IPS-NIHi7 (cell line): Measurements from ENCODE around the gene NDUFS3.
A peak's percentile ranks its signal among the peaks of the same experiment; 100 is the strongest.

Source experiments
- DNase-seq: peaks from one replicate; pipeline ENCODE4 v3.0.0; 2012; ENCODE audit warnings: mixed read lengths; ENCODE audit errors: extremely low spot score

The NDUFS3 gene

GRCh38 chr11:47589977-47590861, 11.3 kb downstream of the NDUFS3 start:
- peak; percentile 82 for DNase-seq

- no peak for DNase-seq
Measured at GRCh38 chr11:47591764-47592163, 12.9 kb downstream of the NDUFS3 start.

GRCh38 chr11:47592251-47592650, 13.4 kb downstream of the NDUFS3 start:
- DNase-seq, result no peak

- DNase-seq, result no peak
Measured at GRCh38 chr11:47592970-47593369, 14.1 kb downstream of the NDUFS3 start.

- no peak for DNase-seq
Measured at GRCh38 chr11:47593492-47593933, 14.6 kb downstream of the NDUFS3 start.

GRCh38 chr11:47593934-47594855, 15.3 kb downstream of the NDUFS3 start, which contains the start of gene C1QTNF4:
TSS of gene C1QTNF4 (minus strand) at chr11:47594411. CDS start at chr11:47590810, 3,601 bp downstream.
- peak; percentile 60 for DNase-seq

GRCh38 chr11:47595029-47595428, 16.2 kb downstream of the NDUFS3 start:
- DNase-seq, result no peak

GRCh38 chr11:47595967-47596366, 17.1 kb downstream of the NDUFS3 start:
- no peak for DNase-seq

GRCh38 chr11:47599902-47600301, 21.0 kb downstream of the NDUFS3 start:
- no peak for DNase-seq

- DNase-seq, result no peak
Measured at GRCh38 chr11:47603295-47603694, 24.4 kb downstream of the NDUFS3 start.

- DNase-seq, result no peak
Measured at GRCh38 chr11:47605921-47606320, 27.0 kb downstream of the NDUFS3 start.

- DNase-seq, result no peak
Measured at GRCh38 chr11:47606731-47607130, 27.9 kb downstream of the NDUFS3 start.

GRCh38 chr11:47607380-47607779, 28.5 kb downstream of the NDUFS3 start:
- DNase-seq, result no peak

- no peak for DNase-seq
Measured at GRCh38 chr11:47609675-47610074, 30.8 kb downstream of the NDUFS3 start.

GRCh38 chr11:47611348-47611794, 32.5 kb downstream of the NDUFS3 start:
- DNase-seq, result no peak

GRCh38 chr11:47615249-47615648, 36.4 kb downstream of the NDUFS3 start:
- DNase-seq, result no peak

- peak; percentile 73 for DNase-seq
Measured at GRCh38 chr11:47616726-47617416, 38.0 kb downstream of the NDUFS3 start.

GRCh38 chr11:47617417-47617809, 38.5 kb downstream of the NDUFS3 start:
- no peak for DNase-seq

- DNase-seq, result no peak
Measured at GRCh38 chr11:47620836-47621378, 42.0 kb downstream of the NDUFS3 start.

- no peak for DNase-seq
Measured at GRCh38 chr11:47626234-47626633, 47.4 kb downstream of the NDUFS3 start.

- no peak for DNase-seq
Measured at GRCh38 chr11:47628026-47628425, 49.2 kb downstream of the NDUFS3 start.
